Inflammatory macrophage treated with lipopolysaccharide for 1 hour (primary cell): ENCODE results near the gene MAML3.

Experiments used
- DNase-seq, 2 donors: peaks; one replicate each; pipeline ENCODE4 v3.0.0-alpha.2; 2020 to 2022

MAML3 gene

GRCh38 chr4:139889264-139889663 is 264.7 kb downstream of the MAML3 start:
- peak in 1 of 2 donors; percentile 69 for DNase-seq

- DNase-seq, result peak; percentile 44 to 75
Observed at GRCh38 chr4:139887962-139888735, 265.8 kb downstream of the MAML3 start.

DNA sequence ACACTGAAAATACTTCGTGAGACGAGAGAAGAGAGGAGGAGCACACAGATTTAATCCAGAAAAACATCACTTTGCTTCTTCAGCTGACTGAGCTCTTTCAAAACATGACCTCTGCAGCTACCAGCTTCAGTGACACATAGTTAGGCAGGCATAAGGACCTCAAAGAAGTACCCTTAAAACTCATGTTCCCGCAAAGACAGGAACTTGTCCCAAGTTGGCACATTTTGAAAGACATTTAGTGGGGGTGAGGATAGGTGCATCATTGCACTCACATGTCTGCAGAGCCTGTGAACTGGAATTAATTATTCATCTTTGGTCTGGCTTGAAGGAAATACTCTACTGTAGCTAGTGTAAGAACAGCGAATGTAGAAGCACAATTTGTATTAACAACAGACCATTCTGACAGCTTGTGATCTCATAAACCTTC is 266.6 kb downstream of the MAML3 start:
- DNase-seq, result peak in 1 of 2 donors; percentile 78

GRCh38 chr4:139886798-139887197 is 267.2 kb downstream of the MAML3 start:
- no peak for DNase-seq

DNA sequence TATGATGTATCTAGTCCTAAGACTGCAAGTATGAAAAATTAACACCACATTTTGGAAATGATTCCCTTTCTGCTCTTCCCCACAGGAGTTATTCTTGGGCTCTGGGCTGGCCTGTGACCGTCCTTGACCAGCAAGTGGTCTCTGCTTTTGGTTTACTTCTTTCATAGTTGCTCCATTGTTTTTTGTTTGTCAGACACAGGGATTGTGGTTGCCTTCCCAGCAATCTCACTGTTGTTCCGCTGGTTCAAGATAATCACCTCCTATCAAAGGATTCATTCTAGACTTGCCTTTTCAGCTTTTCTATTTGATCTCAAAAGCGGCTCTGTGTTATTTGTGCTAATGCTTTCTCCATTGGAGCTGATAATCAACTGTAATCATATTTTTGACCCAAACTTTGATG is 269.5 kb downstream of the MAML3 start:
- DNase-seq, result no peak

DNA sequence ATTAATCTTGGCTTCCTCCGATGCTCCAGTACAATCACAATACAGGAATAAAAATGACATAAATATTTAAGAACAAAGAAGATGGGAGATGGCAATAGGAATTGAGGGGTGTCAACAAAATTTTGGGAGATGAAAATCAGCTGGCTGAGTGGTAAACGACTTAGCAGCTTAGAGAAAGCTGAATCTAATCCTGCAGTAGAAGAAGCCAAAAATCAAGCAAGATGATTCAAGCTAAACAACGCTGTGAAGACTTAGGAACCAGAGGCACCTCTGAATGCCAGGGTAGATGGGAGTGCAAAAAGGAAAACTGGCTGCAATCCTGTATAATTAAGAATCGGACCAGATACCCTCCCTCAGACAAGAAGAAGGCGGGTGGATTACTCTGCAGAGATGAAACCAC is 273.1 kb downstream of the MAML3 start:
- DNase-seq, result no peak

GRCh38 chr4:139878050-139878449 is 275.9 kb downstream of the MAML3 start:
- no peak for DNase-seq

- no peak for DNase-seq
Observed at GRCh38 chr4:139876337-139876941, 277.5 kb downstream of the MAML3 start.

DNA sequence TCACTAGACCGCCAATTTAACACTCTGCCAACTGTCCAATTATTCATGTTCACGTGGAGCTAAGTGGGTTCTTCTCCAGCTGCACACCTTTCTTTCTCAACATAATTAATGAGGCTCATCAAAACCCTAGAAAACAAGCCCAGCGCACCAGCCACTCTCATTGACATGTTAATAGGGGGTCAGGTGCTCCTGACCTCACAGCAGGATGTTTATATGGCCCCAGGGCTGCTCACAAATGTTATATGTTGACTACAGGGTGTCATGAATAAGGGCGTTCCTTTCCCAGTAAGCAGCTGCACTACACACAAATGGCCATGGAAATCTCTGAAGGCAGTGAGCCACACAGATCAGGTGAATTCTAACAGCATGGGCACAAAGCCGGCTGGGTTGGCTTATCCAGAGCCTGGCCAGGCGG is 278.6 kb downstream of the MAML3 start:
- no peak for DNase-seq

DNA sequence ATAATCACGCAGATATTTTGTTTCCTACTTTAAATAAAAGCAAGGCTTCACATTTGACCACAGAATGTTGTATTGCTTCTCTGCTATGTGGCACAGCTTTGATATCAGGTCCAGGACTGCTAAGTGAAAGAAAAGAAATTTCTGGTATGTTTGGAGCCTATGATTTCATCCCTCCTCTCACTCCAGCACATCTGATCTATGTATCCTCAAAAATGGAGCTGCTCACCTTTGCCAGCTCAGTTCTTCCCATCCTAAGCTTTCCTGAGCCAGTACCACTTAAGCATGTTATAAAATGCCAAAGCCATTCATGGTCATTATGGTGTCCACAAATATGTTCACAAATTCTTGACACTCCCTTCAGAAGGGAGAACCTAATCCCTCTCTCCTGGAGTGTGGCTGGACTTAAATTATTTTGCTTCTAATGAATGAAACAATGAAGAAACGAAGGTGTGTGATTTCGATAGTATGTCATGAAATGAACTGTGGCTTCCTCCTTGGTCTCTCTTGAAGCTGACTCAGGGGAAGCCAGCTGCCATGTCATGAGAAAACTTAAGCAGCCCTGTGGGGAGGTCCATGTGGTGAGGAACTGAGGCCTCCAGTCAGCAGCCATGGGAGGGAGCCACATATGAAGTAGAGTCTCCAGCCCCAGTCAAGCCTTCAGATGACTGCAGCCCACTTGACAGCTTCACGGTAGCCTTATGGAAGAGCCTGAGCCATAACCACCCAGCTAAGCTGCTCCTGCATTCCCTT is 280.7 kb downstream of the MAML3 start:
- DNase-seq, result peak; percentile 44 to 52

DNA sequence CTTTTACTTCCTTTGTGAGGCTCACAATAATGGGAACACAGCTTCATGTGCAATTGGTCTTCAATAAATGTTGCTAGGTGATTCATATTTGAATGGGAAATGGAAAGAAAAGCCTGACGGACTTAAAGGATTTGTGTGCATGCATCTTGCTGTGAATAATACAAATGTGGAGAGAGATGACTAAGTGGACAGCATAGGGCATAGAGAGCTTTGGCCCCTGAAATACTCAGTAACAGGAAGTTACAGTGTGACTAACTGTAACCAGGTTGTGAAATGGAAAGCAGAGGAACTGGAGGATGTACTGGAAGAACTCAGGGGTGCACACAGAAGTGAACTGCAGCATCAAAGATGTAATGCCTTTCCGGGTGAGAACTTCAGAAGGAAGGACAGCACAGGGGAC is 281.7 kb downstream of the MAML3 start:
- peak; percentile 89 to 93 for DNase-seq

DNA sequence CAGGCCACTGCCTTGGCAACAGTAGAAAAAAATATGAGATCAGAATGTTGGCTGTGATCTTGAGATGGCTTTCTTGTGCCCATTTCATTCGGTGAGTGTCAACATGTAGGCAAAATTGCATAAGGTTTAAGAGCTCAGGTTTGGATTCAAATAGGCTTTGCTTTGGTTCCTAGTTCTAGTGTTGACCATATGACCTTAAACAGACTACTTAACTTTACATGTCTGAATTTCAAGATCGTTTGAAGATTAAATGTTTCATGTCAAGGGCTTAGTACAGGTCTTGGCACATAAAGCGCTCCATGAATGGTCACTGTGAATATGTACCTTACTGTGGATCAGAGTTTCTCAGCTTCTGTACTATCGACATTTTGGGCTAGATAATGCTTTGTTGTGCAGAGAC is 284.2 kb downstream of the MAML3 start:
- no peak for DNase-seq

GRCh38 chr4:139866276-139866962 is 287.6 kb downstream of the MAML3 start:
- no peak for DNase-seq

DNA sequence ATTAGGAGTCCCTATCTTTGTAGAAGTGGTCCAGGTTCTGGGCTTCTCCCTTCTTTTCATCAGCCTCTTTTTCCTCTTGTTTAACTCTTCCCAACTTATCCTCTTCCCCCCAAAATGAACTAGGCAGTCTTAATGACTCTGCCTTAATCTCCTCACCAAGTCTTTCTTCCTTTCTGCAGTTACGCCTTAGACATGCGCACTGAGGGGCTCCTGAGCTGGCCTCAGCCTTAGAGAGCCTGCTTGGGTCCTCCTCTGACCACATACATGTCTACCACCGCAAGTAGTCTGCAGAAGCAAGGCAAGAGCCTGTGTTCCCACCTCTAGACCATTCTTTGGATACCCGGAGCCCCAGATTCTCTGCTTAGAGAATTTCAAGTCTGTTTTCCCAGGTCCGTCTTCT is 288.4 kb downstream of the MAML3 start:
- DNase-seq, result no peak

DNA sequence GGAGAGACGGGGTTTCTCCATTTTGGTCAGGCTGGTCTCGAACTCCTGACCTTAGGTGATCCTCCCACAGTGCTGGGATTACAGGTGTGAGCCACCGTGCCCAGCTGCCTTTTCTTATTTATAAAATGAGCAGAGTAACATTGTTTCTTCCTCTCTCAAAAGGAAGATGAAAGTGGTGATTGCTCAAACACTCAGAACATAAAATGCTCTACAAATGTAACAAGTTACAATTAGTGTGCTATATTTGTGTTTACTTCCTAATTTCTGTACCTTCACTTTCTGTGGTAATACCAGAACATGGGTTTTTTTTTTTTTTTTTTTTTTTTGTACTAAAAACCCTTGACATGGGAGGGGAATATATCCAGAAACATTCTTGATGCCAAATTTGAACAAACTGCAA is 290.5 kb downstream of the MAML3 start:
- DNase-seq, result no peak

GRCh38 chr4:139861471-139861870 is 292.5 kb downstream of the MAML3 start:
- no peak for DNase-seq

DNA sequence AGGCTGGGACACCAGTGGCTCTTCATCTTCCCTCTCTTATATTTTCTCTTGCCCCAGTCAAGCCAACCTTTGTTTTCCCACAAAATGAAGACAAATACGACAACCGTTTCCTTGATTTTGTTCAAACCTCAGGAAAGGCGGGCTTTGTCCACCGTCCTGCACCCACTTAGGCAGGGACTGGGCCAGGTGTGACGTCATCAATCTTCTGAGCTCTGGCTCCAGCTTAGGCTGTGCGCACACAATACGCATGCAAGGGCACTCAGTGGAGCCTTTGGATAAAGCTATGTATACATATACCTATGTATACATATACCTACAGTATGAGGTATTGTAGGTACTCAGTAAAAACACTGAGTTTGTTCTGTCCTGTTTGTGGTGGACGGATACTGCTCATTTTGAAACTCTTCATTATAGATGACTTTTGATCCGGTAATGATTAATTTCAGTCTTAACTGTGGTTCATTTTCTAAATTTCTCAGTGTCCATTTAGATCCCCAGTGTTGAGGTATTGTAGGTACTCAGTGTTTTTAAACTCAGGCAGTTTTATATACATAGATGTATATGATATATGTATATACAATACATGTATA is 293.5 kb downstream of the MAML3 start:
- no peak for DNase-seq

DNA sequence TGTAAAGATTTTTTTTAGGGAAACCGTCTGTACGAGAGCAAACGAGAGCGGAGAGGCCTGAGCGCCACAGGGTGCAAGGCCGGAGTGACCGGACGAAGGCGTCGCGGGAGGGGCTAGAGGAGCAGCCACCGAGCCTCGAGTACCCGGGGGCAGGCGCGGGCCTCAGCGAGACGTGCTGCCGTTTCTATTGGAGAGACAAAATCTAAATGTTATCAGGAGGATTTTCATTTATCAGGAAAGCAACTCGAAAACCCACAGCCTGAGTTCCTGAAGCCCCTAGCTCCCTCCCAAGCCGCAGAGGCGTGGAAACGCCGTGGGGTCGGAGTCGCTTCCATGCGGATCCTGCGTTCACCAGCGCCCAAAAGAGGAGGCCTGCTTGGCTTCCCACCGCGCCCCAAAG is 294.1 kb downstream of the MAML3 start:
- no peak for DNase-seq

DNA sequence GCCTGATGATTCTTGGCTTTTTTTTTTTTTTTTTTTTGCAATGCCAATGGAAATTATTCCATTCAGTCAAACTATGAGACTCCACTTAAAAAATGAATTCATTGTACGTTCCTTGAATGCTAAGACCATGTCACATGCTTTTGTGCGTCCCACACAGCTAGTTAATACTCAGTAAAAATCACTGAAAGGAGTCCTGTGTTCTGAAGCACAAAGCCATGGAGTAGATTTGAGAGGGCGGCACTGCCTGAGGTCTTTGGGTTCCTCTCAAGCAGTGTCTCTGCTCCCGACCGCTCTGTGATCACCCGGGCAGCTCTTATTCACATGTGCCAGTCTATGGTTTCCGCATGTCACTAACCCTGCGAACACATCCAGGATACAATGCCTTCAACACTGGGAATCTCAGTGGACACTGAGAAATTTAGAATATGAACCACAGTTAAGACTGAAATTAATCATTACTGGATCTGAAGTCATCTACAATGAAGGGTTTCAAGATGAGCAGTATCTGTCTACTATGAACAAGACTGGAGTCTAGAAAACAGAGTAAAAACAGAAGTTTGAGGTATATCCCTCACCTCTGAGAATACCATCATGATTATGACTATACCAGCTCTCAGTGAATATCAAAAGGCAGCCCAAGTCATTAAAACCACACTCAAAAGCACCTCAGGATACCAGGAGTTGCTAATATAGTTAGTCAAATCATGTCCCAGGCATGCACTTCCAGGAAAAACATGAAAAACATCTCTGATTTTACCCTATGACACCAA is 295.4 kb downstream of the MAML3 start:
- no peak for DNase-seq

- DNase-seq, result no peak
Observed at GRCh38 chr4:139857977-139858376, 296.0 kb downstream of the MAML3 start.

GRCh38 chr4:139857021-139857420 is 297.0 kb downstream of the MAML3 start:
- DNase-seq, result no peak
